A673 (cell line): ENCODE results near the gene E2F3. TPM values are rescaled to one million over a fixed set of nuclear protein-coding genes. Genes with fewer than 3 reads are reported as not detected.

Experiments used
- BruUV-seq: library from RNA; stranded (reverse); fragments of 400-500 nt; replicated peaks from 2 replicates; lab custom pipeline; 2021; lab: Mats Ljungman, UMichigan
- CTCF ChIA-PET: fragments of 300-600 bp; sonication (Branson Sonifier 250); formaldehyde crosslinking; loops from one replicate; lab custom pipeline; 2022; ENCODE audit warnings: antibody characterized with exemption; lab: Charles Lee
- POLR2A ChIA-PET: fragments of 300-600 bp; sonication (Branson Sonifier 250); formaldehyde crosslinking; loops from one replicate; lab custom pipeline; 2022; ENCODE audit warnings: antibody characterized with exemption; ENCODE audit not compliant: low non-redundant PET; lab: Charles Lee
- DNase-seq: peaks from one replicate; pipeline ENCODE4 v3.0.0-alpha.2; 2015; ENCODE audit warnings: low spot score
- H3K27ac ChIP-seq: fragments of 200-600 bp; sonication (generic); 2 replicates; pipeline ENCODE4 v1.5.1; 2016; ENCODE audit warnings: mixed run types, low read depth, mild to moderate bottlenecking, mixed read lengths, antibody characterized with exemption, low read length; ENCODE audit not compliant: poor library complexity, severe bottlenecking
- H3K27me3 ChIP-seq: fragments of 200-600 bp; sonication (generic); replicated peaks from 2 replicates; pipeline ENCODE4 v1.6.1; 2017; ENCODE audit warnings: mixed run types, low read depth, mild to moderate bottlenecking, mixed read lengths, antibody characterized with exemption, low read length; ENCODE audit not compliant: insufficient read depth, poor library complexity
- H3K36me3 ChIP-seq: fragments of 200-600 bp; sonication (generic); 2 replicates; pipeline ENCODE4 v1.6.1; 2016; ENCODE audit warnings: mixed run types, mild to moderate bottlenecking, mixed read lengths, antibody characterized with exemption, low read length; ENCODE audit not compliant: insufficient read depth, poor library complexity, severe bottlenecking
- H3K4me1 ChIP-seq: fragments of 200-600 bp; sonication (generic); 2 replicates; pipeline ENCODE4 v1.6.1; 2017; ENCODE audit warnings: mixed run types, mild to moderate bottlenecking, mixed read lengths, antibody characterized with exemption, low read length; ENCODE audit not compliant: insufficient read depth, poor library complexity, severe bottlenecking
- H3K4me3 ChIP-seq: fragments of 200-600 bp; sonication (generic); 2 replicates; pipeline ENCODE4 v1.5.1; 2016; ENCODE audit warnings: low read depth, mixed run types, mild to moderate bottlenecking, mixed read lengths, low read length; ENCODE audit not compliant: poor library complexity, severe bottlenecking
- H3K9me3 ChIP-seq: fragments of 200-600 bp; sonication (generic); 2 replicates; pipeline ENCODE4 v1.6.1; 2016; ENCODE audit warnings: mixed run types, low read depth, mild to moderate bottlenecking, mixed read lengths, antibody characterized with exemption, low read length; ENCODE audit not compliant: poor library complexity, severe bottlenecking
- CTCF ChIP-seq: fragments of 300-800, 200-600 bp; sonication (generic); conservative IDR thresholded peaks from 2 replicates; pipeline ENCODE4 v1.5.1; 2017; ENCODE audit warnings: low read depth, mild to moderate bottlenecking, antibody characterized with exemption, low read length, moderate library complexity, mixed read lengths
- EZH2 ChIP-seq: fragments of 200-600 bp; sonication (generic); IDR thresholded peaks from 2 replicates; pipeline ENCODE4 v1.6.1; 2017; ENCODE audit warnings: borderline replicate concordance, low read depth, mild to moderate bottlenecking, mixed read lengths, antibody characterized with exemption, low read length; ENCODE audit not compliant: poor library complexity, severe bottlenecking
- intact Hi-C: fragments of 100-400 bp; cut with micrococcal nuclease; formaldehyde crosslinking; loops from one replicate; pipeline ENCODE4 v1.10.0; 2022; ENCODE audit not compliant: unreplicated experiment
- total RNA-seq: library from RNA; stranded (reverse); gene quantifications from 2 replicates; pipeline ENCODE4 v1.2.3, GENCODE V29; 2021

The E2F3 gene
- total RNA-seq, 1 experiment from 2014 or later = 42.4 TPM

- CTCF ChIA-PET = no interaction called here
- POLR2A ChIA-PET = no interaction called here
- no peak for DNase-seq
These were observed 13.6 kb downstream of the E2F3 start for GRCh38 chr6:20415304-20415703.

GRCh38 chr6:20415712-20416454 lies 14.2 kb downstream of the E2F3 start:
- no TSS peak for BruUV-seq
- peaks cover 4% of the 10 kb centered on the region for H3K36me3 ChIP-seq
- DNase-seq = no peak
- H3K4me3 ChIP-seq = no peak overlapping the region
- intact Hi-C loops = no loop called here
- TF ChIP-seq EZH2 = no peak
- TF ChIP-seq CTCF = no peak
- H3K4me1 ChIP-seq = no peaks in the 10 kb centered on the region
- POLR2A ChIA-PET = no interaction called here
- no peak overlapping the region for H3K27ac ChIP-seq
- H3K27me3 ChIP-seq = no peaks in the 10 kb centered on the region
- CTCF ChIA-PET = no interaction called here
- H3K9me3 ChIP-seq = no peaks in the 10 kb centered on the region

More at GRCh38 chr6:20415304-20415703, 13.6 kb downstream of the E2F3 start:
- BruUV-seq = no TSS peak
- Histone ChIP-seq H3K9me3 (no peaks in the 10 kb centered on the region), H3K4me3 (no peak overlapping the region), H3K4me1 (no peaks in the 10 kb centered on the region), H3K36me3 (peaks cover 4% of the 10 kb centered on the region), H3K27ac (no peak overlapping the region), H3K27me3 (no peaks in the 10 kb centered on the region)
- TF ChIP-seq EZH2 (no peak), CTCF (no peak)
- intact Hi-C loops = no loop called here

- Histone ChIP-seq H3K9me3 (no peaks in the 10 kb centered on the region), H3K36me3 (no peaks in the 10 kb centered on the region), H3K4me3 (no peak overlapping the region), H3K4me1 (no peaks in the 10 kb centered on the region), H3K27me3 (no peaks in the 10 kb centered on the region), H3K27ac (no peak overlapping the region)
- TF ChIP-seq EZH2 = no peak
- no peak for TF ChIP-seq CTCF
- ChIA-PET POLR2A (no interaction called here), CTCF (no interaction called here)
- no peak for DNase-seq
- no TSS peak for BruUV-seq
- intact Hi-C loops = no loop called here
These were observed 15.1 kb downstream of the E2F3 start for GRCh38 chr6:20416567-20417345.
